Cardiac fibroblast (primary cell): ENCODE measurements around the gene STARD3NL.

Experiments used
- DNase-seq, 2 donors: peaks; one replicate each; pipeline versions ENCODE4 v3.0.0 to v3.0.0-alpha.2; 2010; ENCODE audit warnings: low read depth in 2 of 2
- H3K4me3 ChIP-seq, 2 donors: replicated peaks in 1 of 2; 1 replicate in 1 of 2; 2 replicates in 1 of 2; pipeline ENCODE4 v1.5.1; 2011; ENCODE audit warnings: low read depth in 2 of 2, low read length in 2 of 2, mild to moderate bottlenecking in 2 of 2, moderate library complexity in 1 of 2
- TF ChIP-seq, protein P1 (sequence below): IDR thresholded peaks from one replicate; pipeline ENCODE4 v1.5.1; 2011; ENCODE audit warnings: low read depth, mild to moderate bottlenecking, low read length, inconsistent platforms

Gene STARD3NL

DNA sequence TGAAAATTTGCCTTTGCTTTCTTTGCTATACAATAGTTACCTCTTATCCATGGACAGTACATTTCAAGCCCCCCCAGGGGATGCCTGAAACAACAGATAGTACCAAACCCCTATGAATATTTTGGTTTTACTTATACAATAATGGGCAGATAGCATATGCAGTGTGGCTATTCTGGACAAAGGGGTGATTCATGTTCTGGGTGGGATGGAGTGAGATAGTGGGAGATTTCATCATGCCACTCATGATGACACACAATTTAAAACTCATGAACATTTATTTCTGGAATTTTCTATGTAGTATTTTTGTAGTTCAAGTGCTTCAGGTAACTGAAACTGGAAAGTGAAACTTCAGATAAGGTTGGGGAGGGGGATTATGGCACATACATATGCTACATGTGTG, 12.0 kb downstream of the STARD3NL start:
- peak; percentile 20 to 72 for DNase-seq
- no peak overlapping the region for H3K4me3 ChIP-seq
- TF ChIP-seq, protein P1, sequence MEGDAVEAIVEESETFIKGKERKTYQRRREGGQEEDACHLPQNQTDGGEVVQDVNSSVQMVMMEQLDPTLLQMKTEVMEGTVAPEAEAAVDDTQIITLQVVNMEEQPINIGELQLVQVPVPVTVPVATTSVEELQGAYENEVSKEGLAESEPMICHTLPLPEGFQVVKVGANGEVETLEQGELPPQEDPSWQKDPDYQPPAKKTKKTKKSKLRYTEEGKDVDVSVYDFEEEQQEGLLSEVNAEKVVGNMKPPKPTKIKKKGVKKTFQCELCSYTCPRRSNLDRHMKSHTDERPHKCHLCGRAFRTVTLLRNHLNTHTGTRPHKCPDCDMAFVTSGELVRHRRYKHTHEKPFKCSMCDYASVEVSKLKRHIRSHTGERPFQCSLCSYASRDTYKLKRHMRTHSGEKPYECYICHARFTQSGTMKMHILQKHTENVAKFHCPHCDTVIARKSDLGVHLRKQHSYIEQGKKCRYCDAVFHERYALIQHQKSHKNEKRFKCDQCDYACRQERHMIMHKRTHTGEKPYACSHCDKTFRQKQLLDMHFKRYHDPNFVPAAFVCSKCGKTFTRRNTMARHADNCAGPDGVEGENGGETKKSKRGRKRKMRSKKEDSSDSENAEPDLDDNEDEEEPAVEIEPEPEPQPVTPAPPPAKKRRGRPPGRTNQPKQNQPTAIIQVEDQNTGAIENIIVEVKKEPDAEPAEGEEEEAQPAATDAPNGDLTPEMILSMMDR, result no peak

DNA sequence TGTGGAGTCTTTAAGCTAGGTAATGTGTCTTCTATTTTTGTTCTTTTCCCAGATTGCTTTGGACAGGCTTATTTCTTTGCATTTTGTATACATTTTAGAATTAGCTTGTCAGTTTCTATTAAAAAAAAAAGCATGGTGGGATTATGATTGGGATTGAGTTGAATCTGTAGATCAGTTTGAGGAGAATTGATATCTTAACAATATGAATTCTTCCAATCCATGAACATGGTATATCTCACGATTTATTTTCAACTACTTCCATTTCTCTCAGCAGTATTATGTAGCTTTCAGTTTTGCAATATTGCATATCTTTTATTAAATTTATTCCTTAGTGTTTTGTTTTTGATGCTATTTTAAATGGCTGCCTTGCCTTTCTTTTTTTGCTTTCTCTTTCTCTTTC, 13.7 kb downstream of the STARD3NL start:
- no peak overlapping the region for H3K4me3 ChIP-seq
- TF ChIP-seq, protein P1, result no peak
- no peak for DNase-seq

DNA sequence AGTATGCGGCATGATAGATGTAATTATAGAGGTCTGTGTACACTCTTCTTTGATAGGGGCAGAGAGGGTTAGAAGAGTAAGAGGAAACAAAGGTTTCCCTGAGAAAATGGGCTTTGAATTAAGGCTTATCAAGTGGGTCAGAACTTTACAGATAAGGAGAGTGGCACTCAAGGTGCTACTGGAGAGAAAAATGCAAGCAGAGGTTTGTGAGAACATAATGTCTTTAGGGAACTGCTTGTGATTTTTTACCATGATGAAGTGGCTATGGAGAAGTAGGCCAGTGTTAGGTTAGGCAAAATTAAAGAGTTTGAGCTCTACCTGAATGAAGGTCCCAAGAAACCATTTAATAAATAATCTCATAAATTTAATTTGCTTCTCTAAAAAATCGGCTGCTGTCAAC, 14.3 kb downstream of the STARD3NL start:
- TF ChIP-seq, protein P1, result no peak
- no peak overlapping the region for H3K4me3 ChIP-seq
- DNase-seq, result no peak

DNA sequence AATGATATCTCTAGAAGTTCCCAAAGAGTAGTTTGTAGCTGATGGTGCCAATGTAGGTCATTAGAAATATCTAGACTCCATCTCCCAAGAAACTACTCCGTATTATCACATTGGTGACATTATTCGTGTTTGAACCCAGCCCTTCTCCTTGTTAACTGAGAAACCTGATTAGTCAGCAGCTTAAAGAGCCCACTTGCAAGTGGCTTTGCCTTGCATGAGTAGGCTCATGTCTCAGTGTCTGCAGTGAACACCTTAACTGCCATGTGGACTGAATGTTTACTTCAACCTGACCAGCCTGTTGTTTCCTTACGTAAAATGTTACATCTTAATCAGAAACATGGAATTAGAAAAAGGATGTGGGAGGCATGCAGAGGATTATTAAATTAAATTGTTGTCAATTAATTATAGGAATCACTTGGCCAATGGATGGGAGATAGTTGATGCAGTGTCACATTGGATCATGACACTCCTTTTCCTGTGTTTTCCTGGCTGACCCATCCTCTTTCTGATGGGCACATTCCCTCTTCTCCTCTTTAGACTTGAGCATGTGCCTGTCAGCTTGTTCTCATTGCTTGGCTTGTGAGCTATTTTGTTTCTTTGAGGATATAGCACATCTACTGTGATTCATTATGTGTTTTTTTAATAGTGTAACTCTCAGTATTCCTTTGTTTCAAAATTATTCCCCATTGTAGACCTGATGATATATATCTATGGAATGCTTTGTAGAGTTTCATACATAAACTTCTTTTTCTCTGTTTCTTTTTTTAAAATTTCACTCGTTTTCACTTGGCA, 18.0 kb downstream of the STARD3NL start:
- TF ChIP-seq, protein P1, result no peak
- no peak overlapping the region for H3K4me3 ChIP-seq
- DNase-seq, result peak; percentile 36 to 82

DNA sequence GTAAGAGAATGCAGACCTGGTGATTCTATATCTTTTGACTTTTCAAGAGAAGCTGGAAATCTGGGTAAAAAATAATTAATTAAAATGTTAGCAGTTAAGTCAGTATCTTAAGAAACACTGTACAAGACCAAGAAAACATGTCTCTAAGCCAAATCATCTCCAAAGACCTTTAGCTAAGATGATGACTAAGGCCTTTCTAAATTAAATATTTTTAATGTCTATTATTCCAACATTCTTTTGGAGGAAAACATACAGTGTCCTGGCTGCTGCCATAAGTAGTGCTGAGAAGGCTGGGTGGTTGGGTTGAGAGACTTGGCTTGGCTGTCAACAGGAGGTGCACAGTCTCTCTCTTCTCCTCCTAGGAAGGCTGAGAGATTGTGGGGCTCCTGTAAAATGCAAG, 20.3 kb downstream of the STARD3NL start:
- H3K4me3 ChIP-seq, result no peak overlapping the region
- TF ChIP-seq, protein P1, result no peak
- peak; percentile 12 to 28 for DNase-seq

DNA sequence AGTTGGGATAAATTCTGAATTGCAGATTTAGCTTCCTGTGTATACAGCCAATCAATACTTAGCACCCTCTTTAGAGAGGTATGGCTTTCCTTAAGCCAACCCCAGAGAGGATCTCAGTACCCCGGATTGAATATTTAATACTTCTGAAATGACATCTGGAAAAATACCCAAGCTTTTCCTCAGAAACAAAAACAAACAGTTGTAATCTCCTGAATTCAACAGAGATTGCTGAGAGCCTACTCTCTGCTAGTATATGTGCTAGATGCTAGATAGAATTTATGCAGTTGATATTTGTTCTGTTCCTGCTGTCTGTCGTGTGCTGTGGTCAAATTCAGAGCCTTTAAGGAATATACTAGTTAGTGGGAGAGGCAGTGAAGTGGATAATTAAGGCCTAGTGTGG, 21.1 kb downstream of the STARD3NL start:
- H3K4me3 ChIP-seq, result no peak overlapping the region
- TF ChIP-seq, protein P1, result no peak
- no peak for DNase-seq

DNA sequence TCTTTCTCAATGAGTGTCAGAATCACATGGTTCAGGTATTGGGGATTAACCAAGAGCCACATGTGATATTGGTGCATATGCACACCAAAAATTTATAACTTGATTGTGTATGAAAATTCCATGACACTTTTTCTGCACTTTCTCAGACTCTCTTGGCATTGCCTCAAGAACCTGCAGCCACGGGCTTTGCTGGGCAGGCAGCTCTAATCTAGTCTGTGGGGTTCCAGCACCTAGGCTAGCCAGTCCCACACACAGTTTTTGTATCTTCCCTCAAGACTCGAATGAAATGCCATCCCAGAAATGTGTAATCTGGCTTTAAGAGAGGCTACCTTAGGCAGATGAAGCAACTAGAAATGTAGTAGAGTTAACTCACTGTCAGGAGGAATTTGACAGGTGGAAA, 21.7 kb downstream of the STARD3NL start:
- no peak overlapping the region for H3K4me3 ChIP-seq
- TF ChIP-seq, protein P1, result no peak
- DNase-seq, result no peak
